HepG2 (cell line): ENCODE measurements around the gene FIZ1. TPM values are rescaled to one million over a fixed set of nuclear protein-coding genes. Genes with fewer than 3 reads are reported as not detected.
A peak's percentile ranks its signal among the peaks of the same experiment; 100 is the strongest.

ENCODE experiments used
- ATF5 ChIP-seq: sonication (generic); formaldehyde crosslinking; IDR thresholded peaks from 2 replicates; pipeline ENCODE4 v1.4.0; 2020; ENCODE audit warnings: mild to moderate bottlenecking, low read depth, missing genetic modification reagents
- CC2D1A ChIP-seq: sonication (generic); formaldehyde crosslinking; IDR thresholded peaks from 2 replicates; pipeline ENCODE4 v1.8.1; 2023; ENCODE audit warnings: mild to moderate bottlenecking, missing genetic modification reagents
- EP300 ChIP-seq, 3 experiments: sonication (generic) in 1 of 3; formaldehyde crosslinking in 1 of 3; IDR thresholded peaks; 2 replicates each; pipeline versions ENCODE4 v1.5.1 to v1.6.1; 2011 to 2020; ENCODE audit warnings: low read depth in 2 of 3, low read length in 2 of 3, borderline replicate concordance in 1 of 3, improper control_type of control experiment in 1 of 3, mild to moderate bottlenecking in 1 of 3, missing genetic modification reagents in 1 of 3, moderate library complexity in 1 of 3
- FOSL2 ChIP-seq: sonication (generic); formaldehyde crosslinking; IDR thresholded peaks from 2 replicates; pipeline ENCODE4 v1.4.0; 2020; ENCODE audit warnings: missing genetic modification reagents
- GABPB1 ChIP-seq: IDR thresholded peaks from 2 replicates; pipeline ENCODE4 v1.6.1; 2016; ENCODE audit warnings: mild to moderate bottlenecking, missing genetic modification reagents, moderate library complexity, missing compliant biosample characterization
- ISL2 ChIP-seq: sonication (generic); formaldehyde crosslinking; IDR thresholded peaks from 2 replicates; pipeline ENCODE4 v1.5.0; 2020; ENCODE audit warnings: missing genetic modification reagents
- MAZ ChIP-seq, 2 experiments: sonication (generic) in 1 of 2; formaldehyde crosslinking in 1 of 2; IDR thresholded peaks; 2 replicates each; pipeline versions ENCODE4 v1.5.0 to v1.6.1; 2012 to 2020; ENCODE audit warnings: low read depth in 2 of 2, mild to moderate bottlenecking in 2 of 2, borderline replicate concordance in 1 of 2, improper control_type of control experiment in 1 of 2, low read length in 1 of 2, missing genetic modification reagents in 1 of 2, moderate library complexity in 1 of 2
- NPAS2 ChIP-seq: sonication (generic); formaldehyde crosslinking; IDR thresholded peaks from 2 replicates; pipeline ENCODE4 v1.8.0; 2022; ENCODE audit warnings: mild to moderate bottlenecking, missing genetic modification reagents, borderline replicate concordance
- NR2F6 ChIP-seq, 2 experiments: IDR thresholded peaks; 2 replicates each; pipeline ENCODE4 v1.6.1; 2016; ENCODE audit warnings: antibody characterized with exemption in 1 of 2, mild to moderate bottlenecking in 1 of 2
- PAX8 ChIP-seq: sonication (generic); formaldehyde crosslinking; IDR thresholded peaks from 2 replicates; pipeline ENCODE4 v1.8.0; 2022; ENCODE audit warnings: mild to moderate bottlenecking, missing genetic modification reagents, borderline replicate concordance
- POGK ChIP-seq: sonication (generic); formaldehyde crosslinking; conservative IDR thresholded peaks from 2 replicates; pipeline ENCODE4 v1.8.0; 2022; ENCODE audit warnings: mild to moderate bottlenecking, moderate library complexity, missing genetic modification reagents
- RBM22 ChIP-seq: fragments of 200-400 bp; formaldehyde crosslinking; optimal IDR thresholded peaks from 2 replicates; pipeline ENCODE3; 2017; ENCODE audit warnings: mild to moderate bottlenecking, low read length, moderate library complexity
- SP1 ChIP-seq, 2 experiments: fragments of 450-650 bp in 1 of 2; sonication (generic) in 1 of 2; formaldehyde crosslinking in 1 of 2; IDR thresholded peaks; 2 replicates each; pipeline versions ENCODE4 v1.4.0 to v1.6.1; 2016 to 2020; ENCODE audit warnings: missing genetic modification reagents in 1 of 2
- WIZ ChIP-seq: sonication (generic); formaldehyde crosslinking; IDR thresholded peaks from 2 replicates; pipeline ENCODE4 v1.5.1; 2020; ENCODE audit warnings: mild to moderate bottlenecking, missing genetic modification reagents
- ZFP36L1 ChIP-seq: sonication (generic); formaldehyde crosslinking; IDR thresholded peaks from 2 replicates; pipeline ENCODE4 v1.8.0; 2022; ENCODE audit warnings: mild to moderate bottlenecking, missing genetic modification reagents, moderate library complexity
- ZNF143 ChIP-seq: sonication (generic); formaldehyde crosslinking; IDR thresholded peaks from 2 replicates; pipeline ENCODE4 v1.4.0; 2020; ENCODE audit warnings: missing genetic modification reagents
- ZNF207 ChIP-seq: fragments of 450-650 bp; IDR thresholded peaks from 2 replicates; pipeline ENCODE4 v1.6.1; 2016; ENCODE audit warnings: antibody characterized with exemption, borderline replicate concordance
- ZNF317 ChIP-seq: sonication (generic); formaldehyde crosslinking; IDR thresholded peaks from 2 replicates; pipeline ENCODE4 v1.5.0; 2020; ENCODE audit warnings: mild to moderate bottlenecking, missing genetic modification reagents
- ZNF333 ChIP-seq: sonication (generic); formaldehyde crosslinking; IDR thresholded peaks from 2 replicates; pipeline ENCODE4 v1.4.0; 2020; ENCODE audit warnings: mild to moderate bottlenecking, missing genetic modification reagents, borderline replicate concordance
- ZNF33B ChIP-seq: sonication (generic); formaldehyde crosslinking; IDR thresholded peaks from 2 replicates; pipeline ENCODE4 v1.5.1; 2020; ENCODE audit warnings: mild to moderate bottlenecking, missing genetic modification reagents
- ZNF660 ChIP-seq: sonication (generic); formaldehyde crosslinking; IDR thresholded peaks from 2 replicates; pipeline ENCODE4 v1.5.1; 2020; ENCODE audit warnings: mild to moderate bottlenecking, low read depth, missing genetic modification reagents, borderline replicate concordance
- ZNF724P ChIP-seq: sonication (generic); formaldehyde crosslinking; IDR thresholded peaks from 2 replicates; pipeline ENCODE4 v1.8.0; 2022; ENCODE audit warnings: missing genetic modification reagents, borderline replicate concordance
- polyA plus RNA-seq, 8 experiments: library from polyadenylated mRNA; depleted of rRNA in 3 of 8; stranded (reverse) in 7 of 8; unstranded in 1 of 8; fragments of >200 nt; fragmentation: Illumina TruSeq in 4 of 8; extraction: Trizol in 4 of 8; gene quantifications; 2 replicates each; pipeline versions ENCODE4 v1.2.1 to v1.2.3, GENCODE V29; 2011 to 2016; ENCODE audit warnings: low read depth in 4 of 8, missing spikeins in 1 of 8, mixed read lengths in 1 of 8; ENCODE audit not compliant: insufficient read depth in 1 of 8
- total RNA-seq, 5 experiments: library from RNA; depleted of rRNA; stranded (reverse); fragments of >200 nt; fragmentation: Illumina TruSeq; extraction: Trizol; gene quantifications; 2 replicates each; pipeline ENCODE4 v1.2.3, GENCODE V29; 2016; ENCODE audit warnings: low read depth in 1 of 5
- TF ChIP-seq, protein P1 (sequence below): sonication (generic); formaldehyde crosslinking; IDR thresholded peaks from 2 replicates; pipeline ENCODE4 v1.4.0; 2020; ENCODE audit warnings: low read depth, mild to moderate bottlenecking, missing genetic modification reagents
- TF ChIP-seq, protein P2 (sequence below): sonication (generic); formaldehyde crosslinking; conservative IDR thresholded peaks from 2 replicates; pipeline ENCODE4 v1.8.1; 2023; ENCODE audit warnings: missing genetic modification reagents

FIZ1 gene
- total and polyA plus RNA-seq, 2 of the 13 experiments (the other 11 are each of a cell fraction or from before 2014, with no cell fraction given): 3.6 to 5.9 TPM

GRCh38 chr19:55599842-55600661, 735 bp upstream of the FIZ1 start, which contains the start of gene ZNF524 (continued):
- no peak for TF ChIP-seq ZNF660 (CRISPR knock-in tag)
- no peak for TF ChIP-seq PAX8
- no peak for TF ChIP-seq ATF5 (CRISPR knock-in tag)
- TF ChIP-seq ZNF207: no peak
- peak; percentile 29 for TF ChIP-seq GABPB1 (CRISPR knock-in tag)
- no peak for TF ChIP-seq ZNF724P (CRISPR knock-in tag)
- TF ChIP-seq ISL2: no peak
- TF ChIP-seq, protein P1, sequence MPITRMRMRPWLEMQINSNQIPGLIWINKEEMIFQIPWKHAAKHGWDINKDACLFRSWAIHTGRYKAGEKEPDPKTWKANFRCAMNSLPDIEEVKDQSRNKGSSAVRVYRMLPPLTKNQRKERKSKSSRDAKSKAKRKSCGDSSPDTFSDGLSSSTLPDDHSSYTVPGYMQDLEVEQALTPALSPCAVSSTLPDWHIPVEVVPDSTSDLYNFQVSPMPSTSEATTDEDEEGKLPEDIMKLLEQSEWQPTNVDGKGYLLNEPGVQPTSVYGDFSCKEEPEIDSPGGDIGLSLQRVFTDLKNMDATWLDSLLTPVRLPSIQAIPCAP (CRISPR knock-in tag): no peak
- TF ChIP-seq WIZ (CRISPR knock-in tag): 0 out of 2 replicates have a peak, but pooled peaks have one; percentile 29
- TF ChIP-seq RBM22: peak; percentile 19
- peak; percentile 56 for TF ChIP-seq ZNF143
- no peak for TF ChIP-seq ZFP36L1 (CRISPR knock-in tag)
- TF ChIP-seq EP300 (IDR thresholded peaks at IDR 0.05; ENCODE audit: low read depth in 2 of 2, low read length in 2 of 2): no peak
- TF ChIP-seq EP300 (CRISPR knock-in tag; IDR thresholded peaks at IDR 0.05; ENCODE audit: borderline replicate concordance): no peak
- TF ChIP-seq SP1 (IDR thresholded peaks at IDR 0.05): no peak
- TF ChIP-seq SP1 (CRISPR knock-in tag; IDR thresholded peaks at IDR 0.05): peak; percentile 75
- no peak for TF ChIP-seq NPAS2
- TF ChIP-seq, protein P2, sequence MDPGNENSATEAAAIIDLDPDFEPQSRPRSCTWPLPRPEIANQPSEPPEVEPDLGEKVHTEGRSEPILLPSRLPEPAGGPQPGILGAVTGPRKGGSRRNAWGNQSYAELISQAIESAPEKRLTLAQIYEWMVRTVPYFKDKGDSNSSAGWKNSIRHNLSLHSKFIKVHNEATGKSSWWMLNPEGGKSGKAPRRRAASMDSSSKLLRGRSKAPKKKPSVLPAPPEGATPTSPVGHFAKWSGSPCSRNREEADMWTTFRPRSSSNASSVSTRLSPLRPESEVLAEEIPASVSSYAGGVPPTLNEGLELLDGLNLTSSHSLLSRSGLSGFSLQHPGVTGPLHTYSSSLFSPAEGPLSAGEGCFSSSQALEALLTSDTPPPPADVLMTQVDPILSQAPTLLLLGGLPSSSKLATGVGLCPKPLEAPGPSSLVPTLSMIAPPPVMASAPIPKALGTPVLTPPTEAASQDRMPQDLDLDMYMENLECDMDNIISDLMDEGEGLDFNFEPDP (CRISPR knock-in tag): no peak
- TF ChIP-seq ZNF33B (CRISPR knock-in tag): no peak
- peak; percentile 88 for TF ChIP-seq MAZ (IDR thresholded peaks at IDR 0.05; ENCODE audit: borderline replicate concordance, low read depth, low read length)
- no peak; the same call in 1 of the 2 replicates for TF ChIP-seq MAZ (CRISPR knock-in tag; IDR thresholded peaks at IDR 0.05; ENCODE audit: low read depth)
- 0 out of 2 replicates have a peak, but pooled peaks have one; percentile 27 for TF ChIP-seq ZNF317 (CRISPR knock-in tag)
- no peak; the same call in 1 of the 2 replicates for TF ChIP-seq POGK (CRISPR knock-in tag)
- no peak for TF ChIP-seq CC2D1A (CRISPR knock-in tag)
- 0 out of 2 replicates have a peak, but pooled peaks have one; percentile 22 for TF ChIP-seq NR2F6 (IDR thresholded peaks at IDR 0.05)
- TF ChIP-seq NR2F6 (CRISPR knock-in tag; IDR thresholded peaks at IDR 0.05): no peak
- no peak for TF ChIP-seq FOSL2 (CRISPR knock-in tag)
- TF ChIP-seq ZNF333 (CRISPR knock-in tag): no peak
